VCaP (cell line): ENCODE data around the gene PLK4.

ENCODE experiments used
- H3K27ac ChIP-seq: fragments of 450-650 bp; 2 replicates; pipeline ENCODE4 v1.5.1; 2017
- TF ChIP-seq, protein P1 (sequence below): fragments of 450-650 bp; conservative IDR thresholded peaks from 2 replicates; pipeline ENCODE4 v1.5.1; 2017; ENCODE audit warnings: mild to moderate bottlenecking, moderate library complexity

PLK4 gene

DNA sequence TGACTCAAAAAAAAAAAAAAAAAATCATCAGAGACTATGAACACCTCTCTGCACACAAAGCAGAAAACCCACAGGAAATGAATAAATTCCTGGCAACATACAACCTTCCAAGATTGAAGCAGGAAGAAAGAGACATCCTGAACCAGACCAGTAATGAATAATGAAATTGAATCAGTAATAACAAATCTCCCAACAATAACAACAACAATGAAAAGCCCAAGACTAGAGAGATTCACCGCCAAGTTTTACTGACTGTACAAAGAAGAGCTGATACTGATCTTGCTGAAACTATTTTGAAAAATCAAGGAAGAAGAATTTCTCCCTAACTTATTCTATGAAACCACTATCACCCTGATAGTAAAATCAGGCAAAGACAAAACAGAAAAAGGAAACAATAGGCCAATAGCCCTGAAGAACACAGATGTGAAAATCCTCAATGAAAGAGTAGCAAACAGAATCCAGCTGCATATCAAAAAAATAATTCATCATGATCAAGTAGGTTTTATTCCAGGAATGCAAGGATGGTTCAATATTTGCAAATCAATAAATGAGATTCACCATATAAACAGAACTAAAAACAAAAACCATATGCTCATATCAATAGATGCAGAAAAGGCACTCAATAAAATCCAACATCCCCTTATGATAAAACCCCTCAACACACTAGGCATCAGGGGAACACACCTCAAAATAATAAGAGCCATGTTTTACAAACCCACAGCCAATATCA lies 31.0 kb upstream of the PLK4 start:
- TF ChIP-seq, protein P1, sequence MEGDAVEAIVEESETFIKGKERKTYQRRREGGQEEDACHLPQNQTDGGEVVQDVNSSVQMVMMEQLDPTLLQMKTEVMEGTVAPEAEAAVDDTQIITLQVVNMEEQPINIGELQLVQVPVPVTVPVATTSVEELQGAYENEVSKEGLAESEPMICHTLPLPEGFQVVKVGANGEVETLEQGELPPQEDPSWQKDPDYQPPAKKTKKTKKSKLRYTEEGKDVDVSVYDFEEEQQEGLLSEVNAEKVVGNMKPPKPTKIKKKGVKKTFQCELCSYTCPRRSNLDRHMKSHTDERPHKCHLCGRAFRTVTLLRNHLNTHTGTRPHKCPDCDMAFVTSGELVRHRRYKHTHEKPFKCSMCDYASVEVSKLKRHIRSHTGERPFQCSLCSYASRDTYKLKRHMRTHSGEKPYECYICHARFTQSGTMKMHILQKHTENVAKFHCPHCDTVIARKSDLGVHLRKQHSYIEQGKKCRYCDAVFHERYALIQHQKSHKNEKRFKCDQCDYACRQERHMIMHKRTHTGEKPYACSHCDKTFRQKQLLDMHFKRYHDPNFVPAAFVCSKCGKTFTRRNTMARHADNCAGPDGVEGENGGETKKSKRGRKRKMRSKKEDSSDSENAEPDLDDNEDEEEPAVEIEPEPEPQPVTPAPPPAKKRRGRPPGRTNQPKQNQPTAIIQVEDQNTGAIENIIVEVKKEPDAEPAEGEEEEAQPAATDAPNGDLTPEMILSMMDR = no peak

DNA sequence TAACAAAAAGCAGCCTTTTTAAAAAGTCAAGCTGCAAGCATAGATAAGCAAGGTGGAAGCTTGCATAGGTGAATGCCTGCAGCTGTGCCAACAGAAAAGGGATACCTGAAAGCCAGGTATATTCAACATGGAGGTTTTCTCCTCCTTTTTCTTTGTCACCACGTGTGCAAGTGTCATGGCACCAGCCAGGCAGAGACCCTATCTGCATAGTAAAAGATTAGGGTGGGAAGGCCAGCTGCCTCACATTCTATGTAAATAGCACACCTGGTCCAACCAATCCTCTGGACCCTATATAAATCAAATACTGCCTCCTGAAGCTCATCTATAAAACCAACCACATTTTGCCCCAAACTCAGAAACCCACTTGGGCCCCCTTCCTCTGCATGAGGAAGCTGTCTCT lies 28.0 kb upstream of the PLK4 start:
- no peak overlapping the region for H3K27ac ChIP-seq
- TF ChIP-seq, protein P1 = no peak

More for the DNA sequence above, 31.0 kb upstream of the PLK4 start:
- no peak overlapping the region for H3K27ac ChIP-seq

DNA sequence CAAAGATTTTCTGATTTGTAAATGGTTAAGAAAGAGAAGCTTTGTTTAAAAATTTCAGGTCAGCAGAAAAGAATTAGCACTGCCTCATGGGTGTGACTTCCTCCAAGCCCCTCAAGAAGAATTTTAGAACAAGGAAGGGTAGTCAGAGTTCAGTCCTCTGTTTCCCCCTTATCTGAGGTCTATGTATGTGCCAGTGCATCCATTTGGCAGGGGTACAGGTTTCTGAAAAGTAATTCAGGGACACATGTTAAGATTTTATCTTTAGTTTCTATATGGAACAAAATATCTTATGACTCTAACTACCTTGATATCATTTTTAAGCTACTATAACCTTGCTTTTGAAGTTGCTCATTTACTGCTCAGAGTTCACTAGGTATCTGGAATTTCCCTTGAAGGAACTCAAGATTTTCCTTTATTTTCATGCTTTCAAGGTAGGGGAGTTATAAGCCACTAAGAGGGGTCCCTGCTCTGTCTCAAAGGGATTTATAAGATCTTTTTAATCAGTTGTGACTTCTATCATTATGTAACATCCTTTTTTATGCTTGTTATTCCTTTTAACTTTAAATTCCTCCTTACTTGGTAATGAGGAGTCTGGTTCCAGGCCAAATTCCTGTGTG lies 24.4 kb upstream of the PLK4 start:
- no peak overlapping the region for H3K27ac ChIP-seq
- TF ChIP-seq, protein P1 = no peak

DNA sequence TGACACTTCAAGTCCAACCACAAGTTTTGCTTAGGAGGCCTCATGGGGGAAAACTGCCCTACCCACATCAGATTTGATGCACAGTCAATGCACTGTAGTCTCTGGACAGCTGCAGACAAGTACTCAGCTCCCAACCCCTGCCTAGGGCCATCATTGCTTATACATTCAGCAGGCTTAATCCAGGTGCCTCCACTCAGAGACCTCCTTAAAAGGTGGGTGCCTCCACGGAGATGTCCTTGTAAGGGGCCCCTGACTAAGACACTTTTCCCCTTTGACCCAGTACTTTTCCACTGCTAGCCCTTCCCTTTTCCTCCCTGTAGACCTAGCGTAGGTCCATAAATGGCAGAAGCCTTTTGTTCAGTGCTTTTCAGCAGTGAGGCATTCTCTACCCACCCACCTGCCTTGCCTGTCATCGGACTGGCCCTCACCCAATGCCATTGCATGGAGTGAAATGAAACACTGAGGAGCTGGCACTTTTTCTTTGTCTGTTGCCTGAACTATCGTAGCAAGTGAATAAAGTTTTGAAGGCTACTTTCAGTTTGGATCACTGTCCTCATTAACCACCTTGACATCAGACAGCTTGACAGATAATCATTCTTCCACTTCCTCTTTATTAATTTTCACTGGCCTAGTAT lies 23.8 kb upstream of the PLK4 start:
- H3K27ac ChIP-seq = no peak overlapping the region
- TF ChIP-seq, protein P1 = no peak

DNA sequence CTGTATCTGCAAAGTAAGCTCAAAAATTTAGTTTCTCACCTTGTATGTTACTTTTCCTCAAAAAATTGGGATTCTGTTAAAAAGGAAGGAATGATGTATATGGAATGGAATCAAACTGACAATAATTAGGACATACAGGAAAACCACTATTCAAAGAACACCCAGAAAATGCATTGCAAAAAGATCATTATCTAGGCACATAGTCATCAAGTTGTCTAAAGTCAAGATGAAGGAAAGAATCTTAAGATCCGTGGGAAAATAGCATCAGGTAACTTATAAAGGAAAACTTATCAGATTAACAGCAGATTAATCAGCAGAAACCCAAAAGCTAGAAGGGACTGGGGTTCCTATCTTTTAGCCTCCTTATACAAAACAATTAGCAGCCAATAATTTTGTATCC lies 23.1 kb upstream of the PLK4 start:
- no peak overlapping the region for H3K27ac ChIP-seq
- TF ChIP-seq, protein P1 = no peak

DNA sequence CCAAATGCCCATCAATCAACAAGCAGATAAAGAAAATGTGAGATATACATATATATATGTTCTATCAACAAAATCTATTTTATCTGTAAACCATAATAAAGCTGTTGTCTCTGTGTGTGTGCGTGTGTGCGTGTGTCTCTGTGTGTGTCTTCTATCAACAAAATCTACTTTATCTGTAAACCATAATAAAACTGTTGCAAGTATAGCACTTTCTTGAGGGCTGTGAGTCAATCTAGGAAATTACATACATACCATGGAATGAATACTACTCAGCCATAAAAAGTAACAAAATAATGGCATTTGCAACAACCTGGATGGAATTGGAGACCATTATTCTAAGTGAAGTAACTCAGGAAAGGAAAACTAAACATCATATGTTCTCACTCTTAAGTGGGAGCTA lies 12.5 kb upstream of the PLK4 start:
- H3K27ac ChIP-seq = no peak overlapping the region
- TF ChIP-seq, protein P1 = no peak

DNA sequence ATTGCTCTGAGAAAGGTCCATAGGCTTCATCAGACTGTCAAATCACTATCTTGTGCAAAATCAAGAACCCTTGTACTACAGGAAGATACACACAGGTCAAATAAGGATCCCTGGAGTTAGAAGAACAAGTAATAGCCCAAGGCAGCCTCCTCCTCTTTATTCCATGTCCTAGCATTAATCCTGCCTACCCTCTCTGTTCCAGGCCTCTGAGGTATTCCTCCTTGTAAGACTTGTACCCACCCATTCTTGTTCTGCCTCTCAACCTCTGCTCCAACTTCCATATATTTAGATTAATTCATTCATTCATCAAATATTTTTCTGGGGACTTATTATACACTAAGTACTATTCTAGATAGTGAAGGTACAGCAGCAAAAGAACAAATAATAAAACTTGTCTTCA lies 10.4 kb upstream of the PLK4 start:
- H3K27ac ChIP-seq = no peak overlapping the region
- TF ChIP-seq, protein P1 = no peak
